ENCODE results near the gene ROBO1. TPM values are rescaled to one million over a fixed set of nuclear protein-coding genes. Genes with fewer than 3 reads are reported as not detected.
"Not testable (repeated sequence)": the region's sequence is repeated elsewhere in the genome, so short reads cannot be mapped to it uniquely, and the experiment has no call there.

ROBO1 gene
- total RNA-seq, 1 donor from 2014 or later, result 13.4 TPM

DNA sequence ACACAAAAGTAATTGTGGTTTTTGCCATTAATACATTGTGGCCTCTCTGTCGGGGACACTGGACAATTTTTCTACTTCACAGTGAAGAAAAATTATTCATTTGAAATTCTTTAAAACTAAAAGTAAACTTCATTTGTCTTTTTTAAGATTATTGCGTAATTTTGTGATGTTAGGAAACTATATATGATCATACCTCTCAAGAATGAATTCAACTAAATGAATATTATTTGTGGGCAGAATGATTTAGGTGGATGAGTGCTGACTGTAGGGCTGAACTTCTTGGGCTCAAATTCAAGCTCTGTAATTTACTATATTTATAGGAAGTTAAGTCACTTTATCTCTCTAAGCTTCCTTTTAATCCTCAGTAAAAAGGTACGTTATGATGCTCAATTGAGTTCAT, 441.2 kb downstream of the ROBO1 start:
- Histone ChIP-seq H3K27ac (no peak overlapping the region), H3K4me3 (no peak overlapping the region), H3K36me3 (no peaks in the 10 kb centered on the region), H3K4me1 (no peaks in the 10 kb centered on the region), H3K9me3 (no peaks in the 10 kb centered on the region), H3K27me3 (no peaks in the 10 kb centered on the region)
- intact Hi-C loops (cut with DNase I), result no loop called here
- DNase-seq (ENCODE audit: low spot score in 2 of 2), result no peak
- TF ChIP-seq, protein P1, sequence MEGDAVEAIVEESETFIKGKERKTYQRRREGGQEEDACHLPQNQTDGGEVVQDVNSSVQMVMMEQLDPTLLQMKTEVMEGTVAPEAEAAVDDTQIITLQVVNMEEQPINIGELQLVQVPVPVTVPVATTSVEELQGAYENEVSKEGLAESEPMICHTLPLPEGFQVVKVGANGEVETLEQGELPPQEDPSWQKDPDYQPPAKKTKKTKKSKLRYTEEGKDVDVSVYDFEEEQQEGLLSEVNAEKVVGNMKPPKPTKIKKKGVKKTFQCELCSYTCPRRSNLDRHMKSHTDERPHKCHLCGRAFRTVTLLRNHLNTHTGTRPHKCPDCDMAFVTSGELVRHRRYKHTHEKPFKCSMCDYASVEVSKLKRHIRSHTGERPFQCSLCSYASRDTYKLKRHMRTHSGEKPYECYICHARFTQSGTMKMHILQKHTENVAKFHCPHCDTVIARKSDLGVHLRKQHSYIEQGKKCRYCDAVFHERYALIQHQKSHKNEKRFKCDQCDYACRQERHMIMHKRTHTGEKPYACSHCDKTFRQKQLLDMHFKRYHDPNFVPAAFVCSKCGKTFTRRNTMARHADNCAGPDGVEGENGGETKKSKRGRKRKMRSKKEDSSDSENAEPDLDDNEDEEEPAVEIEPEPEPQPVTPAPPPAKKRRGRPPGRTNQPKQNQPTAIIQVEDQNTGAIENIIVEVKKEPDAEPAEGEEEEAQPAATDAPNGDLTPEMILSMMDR (IDR thresholded peaks at IDR 0.05), result no peak

DNA sequence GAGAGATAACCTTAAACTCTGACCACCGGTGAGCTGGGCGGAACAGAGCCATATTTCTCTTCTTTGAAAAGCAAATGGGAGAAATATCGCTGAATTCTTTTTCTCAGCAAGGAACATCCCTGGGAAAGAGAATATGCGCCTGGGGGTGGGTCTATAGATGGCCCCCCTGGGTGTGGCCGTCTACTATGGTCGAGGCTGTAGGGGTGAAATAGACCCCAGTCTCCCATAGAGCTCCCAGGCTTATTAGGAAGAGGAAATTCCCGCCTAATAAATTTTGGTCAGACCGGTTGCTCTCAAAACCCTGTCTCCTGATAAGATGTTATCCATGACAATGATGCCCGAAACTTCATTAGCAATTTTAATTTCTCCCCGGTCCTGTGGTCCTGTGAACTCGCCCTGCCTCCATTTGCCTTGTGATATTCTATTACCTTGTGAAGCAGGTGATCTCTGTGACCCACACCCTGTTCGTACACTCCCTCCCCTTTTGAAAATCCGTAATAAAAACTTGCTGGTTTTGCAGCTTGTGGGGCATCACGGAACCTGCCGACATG, 441.9 kb downstream of the ROBO1 start:
- H3K9me3 ChIP-seq; DNase-seq (ENCODE audit: low spot score in 2 of 2); H3K4me1 ChIP-seq; H3K4me3 ChIP-seq; H3K27me3 ChIP-seq; H3K27ac ChIP-seq; intact Hi-C loops (cut with DNase I); H3K36me3 ChIP-seq: not testable (repeated sequence)

DNA sequence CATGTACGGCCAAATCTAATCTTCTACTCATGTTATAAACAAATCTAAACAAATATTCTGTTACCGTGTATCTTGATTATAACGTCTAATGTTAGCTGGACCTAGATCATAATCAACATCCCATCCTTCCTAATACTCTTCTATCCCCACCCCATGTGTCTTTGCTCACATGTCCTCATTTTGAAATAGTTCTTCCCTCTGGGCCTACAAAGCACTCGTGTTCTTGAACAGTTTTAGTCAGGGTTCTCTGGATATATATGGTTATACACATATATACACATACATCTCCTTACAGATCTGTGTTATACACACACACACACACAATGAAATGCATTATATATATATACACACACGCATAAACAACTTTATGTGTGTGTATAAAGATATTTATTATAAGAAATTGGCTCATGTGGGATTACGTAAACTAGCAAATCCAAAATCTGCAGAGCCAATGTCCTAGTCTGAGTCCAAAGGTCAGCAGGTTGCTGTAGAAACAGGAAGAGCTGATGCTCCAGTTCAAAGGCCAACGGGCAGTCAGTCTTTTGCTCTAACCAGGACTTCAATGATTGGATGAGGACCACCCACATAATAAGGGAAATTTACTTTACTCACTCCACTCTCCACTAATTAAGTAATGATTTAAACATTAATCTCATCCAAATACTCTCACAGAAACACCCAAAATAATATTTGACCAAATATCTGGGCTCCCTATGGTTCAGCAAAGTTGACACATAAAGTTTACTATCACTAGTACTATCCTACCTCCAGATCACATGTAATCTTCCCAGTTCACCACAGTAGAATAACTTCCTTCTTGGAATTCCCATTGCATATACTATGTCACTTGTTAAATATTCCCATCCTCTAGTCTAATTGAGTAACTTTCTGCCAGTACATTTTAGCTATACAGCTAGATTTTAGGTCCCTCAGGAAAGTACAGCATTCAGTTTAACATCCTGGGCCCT, 450.0 kb downstream of the ROBO1 start:
- Histone ChIP-seq H3K4me3 (no peak overlapping the region), H3K9me3 (no peaks in the 10 kb centered on the region), H3K27me3 (no peaks in the 10 kb centered on the region), H3K4me1 (no peaks in the 10 kb centered on the region), H3K36me3 (no peaks in the 10 kb centered on the region), H3K27ac (no peak overlapping the region)
- TF ChIP-seq, protein P1 (IDR thresholded peaks at IDR 0.05), result no peak
- intact Hi-C loops (cut with DNase I), result no loop called here
- no peak for DNase-seq (ENCODE audit: low spot score in 2 of 2)

DNA sequence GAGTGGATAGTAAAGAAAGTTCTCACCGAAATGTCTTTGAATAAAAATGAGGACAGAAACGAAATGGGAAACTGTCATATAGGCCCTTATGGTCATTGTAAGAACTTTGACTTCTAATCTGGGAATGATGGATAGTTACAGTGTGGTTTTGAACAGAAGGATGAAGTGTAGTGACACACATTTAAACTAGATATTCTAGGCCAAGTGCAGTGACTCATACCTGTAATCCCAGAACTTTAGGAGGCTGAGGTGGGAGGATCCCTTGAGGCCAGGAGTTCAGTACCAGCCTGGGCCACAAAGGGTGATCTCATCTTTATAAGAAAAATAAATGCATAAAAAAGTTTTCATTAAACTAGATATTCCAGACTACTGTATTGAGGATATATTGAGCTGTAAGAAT, 452.8 kb downstream of the ROBO1 start:
- Histone ChIP-seq H3K27ac (no peak overlapping the region), H3K4me1 (no peaks in the 10 kb centered on the region), H3K36me3 (no peaks in the 10 kb centered on the region), H3K4me3 (no peak overlapping the region), H3K9me3 (no peaks in the 10 kb centered on the region), H3K27me3 (no peaks in the 10 kb centered on the region)
- TF ChIP-seq, protein P1 (IDR thresholded peaks at IDR 0.05), result no peak
- no peak for DNase-seq (ENCODE audit: low spot score in 2 of 2)
- intact Hi-C loops (cut with DNase I), result no loop called here

DNA sequence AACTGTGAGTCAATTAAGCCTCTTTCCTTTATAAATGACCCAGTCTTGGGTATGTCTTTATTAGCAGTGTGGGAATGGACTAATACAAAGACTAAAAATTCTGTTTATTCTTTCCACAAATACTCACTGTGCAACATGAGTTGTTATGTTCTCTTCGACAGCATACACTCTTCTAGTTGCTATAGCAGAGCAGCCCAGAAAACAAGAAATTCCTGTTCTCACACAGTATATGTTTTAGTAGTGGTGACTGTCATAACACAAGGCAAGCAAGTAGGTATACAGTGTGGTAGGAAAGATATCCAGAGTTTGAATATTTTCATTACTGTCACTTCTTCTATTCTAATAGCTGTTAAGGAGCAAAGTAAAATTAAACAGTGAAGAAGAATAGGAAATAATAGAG, 453.3 kb downstream of the ROBO1 start:
- TF ChIP-seq, protein P1 (IDR thresholded peaks at IDR 0.05), result no peak
- intact Hi-C loops (cut with DNase I), result no loop called here
- H3K9me3 ChIP-seq, result no peaks in the 10 kb centered on the region
- H3K4me1 ChIP-seq, result no peaks in the 10 kb centered on the region
- H3K27ac ChIP-seq, result no peak overlapping the region
- H3K36me3 ChIP-seq, result no peaks in the 10 kb centered on the region
- no peaks in the 10 kb centered on the region for H3K27me3 ChIP-seq
- no peak for DNase-seq (ENCODE audit: low spot score in 2 of 2)
- no peak overlapping the region for H3K4me3 ChIP-seq

DNA sequence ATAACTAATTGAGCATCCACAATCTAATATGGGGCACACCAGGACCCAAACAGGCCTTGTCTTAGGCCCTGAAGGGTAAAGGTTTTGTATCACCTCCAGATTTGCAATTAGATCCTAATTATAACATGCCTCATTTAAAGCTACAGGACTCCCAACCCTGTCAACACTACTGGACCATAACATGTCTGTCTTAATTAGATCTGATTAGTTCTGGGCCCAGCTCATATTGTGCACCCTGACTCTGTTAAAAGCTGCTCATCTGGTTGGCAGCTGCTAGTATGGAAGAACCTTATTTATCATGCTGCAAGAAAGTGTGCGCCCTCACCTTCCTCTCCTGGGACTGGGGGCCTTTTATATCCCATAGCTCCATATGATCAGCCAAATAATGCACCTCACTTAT, 457.8 kb downstream of the ROBO1 start:
- DNase-seq (ENCODE audit: low spot score in 2 of 2), result no peak
- Histone ChIP-seq H3K27me3 (no peaks in the 10 kb centered on the region), H3K4me3 (no peak overlapping the region), H3K27ac (no peak overlapping the region), H3K4me1 (no peaks in the 10 kb centered on the region), H3K9me3 (no peaks in the 10 kb centered on the region), H3K36me3 (no peaks in the 10 kb centered on the region)
- TF ChIP-seq, protein P1 (IDR thresholded peaks at IDR 0.05), result no peak
- intact Hi-C loops (cut with DNase I), result no loop called here

Data from ascending aorta (tissue), 2 donors.